Hepatocyte (in vitro differentiated cells): ENCODE data around the gene METTL24. TPM values are rescaled to one million over a fixed set of nuclear protein-coding genes. Genes with fewer than 3 reads are reported as not detected.

Source experiments
- DNase-seq: peaks from one replicate; pipeline ENCODE4 v3.0.0-alpha.2; 2016; ENCODE audit warnings: low spot score
- H2AFZ ChIP-seq: fragments of 200-600 bp; sonication (generic); 2 replicates; pipeline ENCODE4 v1.6.0; 2016; ENCODE audit warnings: antibody characterized with exemption, mild to moderate bottlenecking
- H3K27ac ChIP-seq: fragments of 200-600 bp; sonication (generic); 2 replicates; pipeline ENCODE4 v1.5.1; 2016; ENCODE audit warnings: mild to moderate bottlenecking
- H3K27me3 ChIP-seq: fragments of 200-600 bp; sonication (generic); 2 replicates; pipeline ENCODE4 v1.6.1; 2016
- H3K36me3 ChIP-seq: fragments of 200-600 bp; sonication (generic); replicated peaks from 2 replicates; pipeline ENCODE4 v1.5.1; 2016; ENCODE audit warnings: low read depth; ENCODE audit not compliant: insufficient read depth
- H3K4me1 ChIP-seq: fragments of 200-600 bp; sonication (generic); 2 replicates; pipeline ENCODE4 v1.5.1; 2016; ENCODE audit warnings: mild to moderate bottlenecking, moderate library complexity; ENCODE audit not compliant: insufficient read depth
- H3K4me2 ChIP-seq: fragments of 200-600 bp; sonication (generic); 2 replicates; pipeline ENCODE4 v1.6.0; 2016
- H3K4me3 ChIP-seq: fragments of 200-600 bp; sonication (generic); 2 replicates; pipeline ENCODE4 v1.5.1; 2016; ENCODE audit warnings: mild to moderate bottlenecking
- H3K79me2 ChIP-seq: fragments of 200-600 bp; sonication (generic); 2 replicates; pipeline ENCODE4 v1.6.0; 2017; ENCODE audit warnings: mild to moderate bottlenecking
- H3K9me2 ChIP-seq: fragments of 200-600 bp; sonication (generic); replicated peaks from 2 replicates; pipeline ENCODE4 v1.6.0; 2017; ENCODE audit warnings: mild to moderate bottlenecking; ENCODE audit not compliant: insufficient read depth
- H3K9me3 ChIP-seq: fragments of 200-600 bp; sonication (generic); 2 replicates; pipeline ENCODE4 v1.5.1; 2016; ENCODE audit warnings: low read depth, mild to moderate bottlenecking
- H4K20me1 ChIP-seq: fragments of 200-600 bp; sonication (generic); 2 replicates; pipeline ENCODE4 v1.6.0; 2016; ENCODE audit warnings: mild to moderate bottlenecking; ENCODE audit not compliant: insufficient read depth, poor library complexity, severe bottlenecking
- CTCF ChIP-seq: fragments of 200-600 bp; sonication (generic); IDR thresholded peaks from 2 replicates; pipeline ENCODE4 v1.5.1; 2016; ENCODE audit warnings: antibody characterized with exemption, mild to moderate bottlenecking; ENCODE audit not compliant: poor library complexity
- EZH2 ChIP-seq: fragments of 200-600 bp; sonication (generic); IDR thresholded peaks from 2 replicates; pipeline ENCODE4 v1.6.1; 2016; ENCODE audit warnings: antibody characterized with exemption, mild to moderate bottlenecking, borderline replicate concordance
- EZH2phosphoT487 ChIP-seq: fragments of 200-600 bp; sonication (generic); IDR thresholded peaks from one replicate; pipeline ENCODE4 v1.6.1; 2018; ENCODE audit warnings: antibody characterized with exemption, mild to moderate bottlenecking, low read depth, moderate library complexity; ENCODE audit not compliant: unreplicated experiment, severe bottlenecking
- WGBS: methylation state at CpG from one replicate; pipeline ENCODE4 v1.1.6; 2016; ENCODE audit warnings: low lambda C conversion rate; ENCODE audit errors: missing lambda C conversion rate; 5-methylcytosine and 5-hydroxymethylcytosine counted together
- polyA plus RNA-seq: library from polyadenylated mRNA; unstranded; fragments of >200 nt; fragmentation: Nextera tagmentation; extraction: Ambion mirVana; gene quantifications from 2 replicates; pipeline ENCODE4 v1.2.1, GENCODE V29; 2016
- total RNA-seq: library from RNA; depleted of rRNA; stranded (reverse); fragments of >200 nt; gene quantifications from 2 replicates; pipeline ENCODE4 v1.2.3, GENCODE V29; 2014

The METTL24 gene
- total and polyA plus RNA-seq, 2 experiments from 2014 or later, result 2.2 to 5.7 TPM

DNA sequence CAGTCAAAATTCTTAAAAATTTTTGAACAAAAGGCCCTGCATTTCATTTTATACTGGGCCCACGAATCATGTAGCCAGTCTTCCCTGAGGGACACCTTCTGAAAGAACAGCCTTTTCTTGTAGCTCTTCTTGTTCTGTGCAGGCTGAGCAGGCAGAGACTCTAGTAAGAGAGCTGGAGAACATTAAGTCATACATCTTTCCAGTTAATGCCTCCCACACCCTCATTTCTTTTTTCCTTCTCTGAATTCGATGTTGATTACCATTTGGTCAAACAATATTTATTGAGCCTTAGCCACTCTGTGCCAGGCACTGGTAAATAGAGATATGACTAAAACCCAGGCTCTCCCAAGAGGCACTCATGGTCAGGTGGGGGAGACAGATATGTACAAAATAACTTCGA, 33.6 kb downstream of the METTL24 start:
- H3K4me3 ChIP-seq, result no peak overlapping the region
- no peaks in the 10 kb centered on the region for H3K9me2 ChIP-seq
- TF ChIP-seq EZH2 (no peak), EZH2phosphoT487 (no peak), CTCF (no peak)
- peak overlapping the region; percentile 91 for H3K27ac ChIP-seq
- peaks cover 60% of the 10 kb centered on the region for H3K4me1 ChIP-seq
- no peak overlapping the region for H2AFZ ChIP-seq
- no peaks in the 10 kb centered on the region for H3K9me3 ChIP-seq
- no peak for DNase-seq
- H3K79me2 ChIP-seq, result no peaks in the 10 kb centered on the region
- H3K4me2 ChIP-seq, result peak overlapping the region; percentile 30
- 63% methylated on average over 3 of the region's 3 CpGs for WGBS
- no peaks in the 10 kb centered on the region for H3K27me3 ChIP-seq
- H3K36me3 ChIP-seq, result no peaks in the 10 kb centered on the region
- no peaks in the 10 kb centered on the region for H4K20me1 ChIP-seq

DNA sequence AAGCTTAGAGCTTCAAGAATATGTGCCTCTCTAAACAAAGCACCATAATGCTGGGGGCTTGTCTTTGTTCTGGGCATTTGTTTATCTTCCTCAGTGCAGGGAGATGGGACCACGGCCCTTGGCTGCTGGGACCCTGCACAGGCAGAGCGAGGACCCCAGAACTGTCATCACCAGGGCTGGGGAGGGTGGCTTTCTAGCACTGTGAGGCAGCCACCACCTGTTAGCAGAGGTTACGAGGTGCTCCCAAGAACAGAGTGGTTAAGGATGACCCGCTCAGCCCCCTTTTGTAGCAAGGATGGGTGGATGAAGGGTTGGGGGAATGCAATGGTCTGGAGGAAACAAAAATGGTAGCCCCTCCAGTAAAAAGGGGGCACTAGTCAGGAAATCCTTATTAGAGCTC, 34.9 kb downstream of the METTL24 start:
- Histone ChIP-seq H4K20me1 (no peaks in the 10 kb centered on the region), H3K9me2 (no peaks in the 10 kb centered on the region), H2AFZ (no peak overlapping the region), H3K9me3 (no peaks in the 10 kb centered on the region), H3K27ac (peak overlapping the region; percentile 91), H3K36me3 (no peaks in the 10 kb centered on the region), H3K4me1 (peaks cover 49% of the 10 kb centered on the region), H3K27me3 (no peaks in the 10 kb centered on the region), H3K4me3 (no peak overlapping the region), H3K4me2 (no peak overlapping the region), H3K79me2 (no peaks in the 10 kb centered on the region)
- no peak for DNase-seq
- TF ChIP-seq EZH2, result no peak
- TF ChIP-seq EZH2phosphoT487, result no peak
- no peak for TF ChIP-seq CTCF
- WGBS, result 72% methylated on average over 4 of the region's 4 CpGs

DNA sequence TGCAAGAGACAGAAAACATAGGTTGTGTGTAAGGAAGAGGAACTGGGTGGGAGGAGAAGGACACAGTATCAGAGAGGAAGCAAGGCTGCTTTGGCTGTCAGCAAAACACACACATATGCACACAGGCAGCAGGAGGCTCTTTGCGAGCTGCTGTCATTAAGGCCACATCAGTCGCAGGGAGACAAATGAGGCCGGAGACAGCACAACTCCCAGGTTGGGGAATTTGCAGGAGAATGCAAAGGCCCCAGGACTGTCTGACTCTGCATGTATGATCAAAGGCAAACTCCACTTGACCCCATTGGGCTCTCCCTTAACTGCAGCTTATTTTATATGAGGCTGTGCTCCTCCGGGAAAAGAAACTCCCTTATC, 35.3 kb downstream of the METTL24 start:
- 29% methylated on average over 4 of the region's 4 CpGs for WGBS
- DNase-seq, result no peak
- Histone ChIP-seq H3K36me3 (no peaks in the 10 kb centered on the region), H4K20me1 (no peaks in the 10 kb centered on the region), H3K4me2 (no peak overlapping the region), H3K27ac (peak overlapping the region; percentile 91), H3K4me3 (no peak overlapping the region), H3K79me2 (no peaks in the 10 kb centered on the region), H3K4me1 (peaks cover 45% of the 10 kb centered on the region), H3K27me3 (no peaks in the 10 kb centered on the region), H3K9me3 (no peaks in the 10 kb centered on the region), H2AFZ (peak overlapping the region; percentile 20), H3K9me2 (no peaks in the 10 kb centered on the region)
- TF ChIP-seq EZH2 (no peak), EZH2phosphoT487 (no peak), CTCF (no peak)
